WTC11 (cell line): ENCODE data around the gene APH1A.

Source experiments
- ARID4B ChIP-seq: sonication (generic); formaldehyde crosslinking; IDR thresholded peaks from 2 replicates; pipeline ENCODE4 v1.8.0; 2023; ENCODE audit warnings: missing genetic modification reagents, mild to moderate bottlenecking, borderline replicate concordance
- ATF2 ChIP-seq: sonication (generic); formaldehyde crosslinking; IDR thresholded peaks from 2 replicates; pipeline ENCODE4 v1.8.1; 2022; ENCODE audit warnings: low read depth, missing genetic modification reagents, borderline replicate concordance
- CREM ChIP-seq: sonication (generic); formaldehyde crosslinking; IDR thresholded peaks from 2 replicates; pipeline ENCODE4 v1.8.1; 2022; ENCODE audit warnings: mild to moderate bottlenecking, missing genetic modification reagents, moderate library complexity
- CTCF ChIP-seq: fragments of 200-600 bp; IDR thresholded peaks from 2 replicates; pipeline ENCODE4 v1.8.0; 2022; ENCODE audit warnings: antibody characterized with exemption
- E2F5 ChIP-seq: sonication (generic); formaldehyde crosslinking; IDR thresholded peaks from 2 replicates; pipeline ENCODE4 v1.8.1; 2022; ENCODE audit warnings: mild to moderate bottlenecking, moderate library complexity, missing genetic modification reagents
- ESRRA ChIP-seq: sonication (generic); formaldehyde crosslinking; IDR thresholded peaks from 2 replicates; pipeline ENCODE4 v1.8.1; 2022; ENCODE audit warnings: mild to moderate bottlenecking, missing genetic modification reagents, borderline replicate concordance
- FOXJ3 ChIP-seq: sonication (generic); formaldehyde crosslinking; IDR thresholded peaks from 2 replicates; pipeline ENCODE4 v1.9.0; 2021; ENCODE audit warnings: missing genetic modification reagents, mild to moderate bottlenecking, borderline replicate concordance
- FOXK1 ChIP-seq: sonication (generic); formaldehyde crosslinking; IDR thresholded peaks from 2 replicates; pipeline ENCODE4 v1.8.0; 2022; ENCODE audit warnings: mild to moderate bottlenecking, moderate library complexity, missing genetic modification reagents
- JUN ChIP-seq: sonication (generic); formaldehyde crosslinking; IDR thresholded peaks from 2 replicates; pipeline ENCODE4 v1.8.0; 2023; ENCODE audit warnings: mild to moderate bottlenecking, missing genetic modification reagents
- ZBTB21 ChIP-seq: sonication (generic); formaldehyde crosslinking; IDR thresholded peaks from 2 replicates; pipeline ENCODE4 v1.8.1; 2023; ENCODE audit warnings: mild to moderate bottlenecking, missing genetic modification reagents, borderline replicate concordance
- ZNF138 ChIP-seq: sonication (generic); formaldehyde crosslinking; conservative IDR thresholded peaks from 2 replicates; pipeline ENCODE4 v1.8.1; 2022; ENCODE audit warnings: mild to moderate bottlenecking, moderate library complexity, missing genetic modification reagents
- ZNF281 ChIP-seq: sonication (generic); formaldehyde crosslinking; IDR thresholded peaks from 2 replicates; pipeline ENCODE4 v1.8.0; 2023; ENCODE audit warnings: mild to moderate bottlenecking, missing genetic modification reagents

GRCh38 chr1:150299716-150300115 is 30.9 kb upstream of the APH1A start:
- TF ChIP-seq ZBTB21 (CRISPR knock-in tag): no peak
- no peak for TF ChIP-seq CTCF
- TF ChIP-seq FOXK1 (CRISPR knock-in tag): no peak
- no peak for TF ChIP-seq ZNF138 (CRISPR knock-in tag)
- no peak for TF ChIP-seq FOXJ3
- TF ChIP-seq ATF2 (CRISPR knock-in tag): no peak
- no peak for TF ChIP-seq E2F5 (CRISPR knock-in tag)
- no peak for TF ChIP-seq CREM
- no peak for TF ChIP-seq ZNF281 (CRISPR knock-in tag)
- TF ChIP-seq ESRRA (CRISPR knock-in tag): no peak
- TF ChIP-seq JUN (CRISPR knock-in tag): no peak
- TF ChIP-seq ARID4B: no peak
